SKM-1 (cell line): ENCODE measurements around the gene NBPF14.
"Not testable (repeated sequence)": the region's sequence is repeated elsewhere in the genome, so short reads cannot be mapped to it uniquely, and the experiment has no call there.

ENCODE experiments used
- DNase-seq: peaks from one replicate; lab custom pipeline; 2025; ENCODE audit not compliant: unreplicated experiment; lab: John Stamatoyannopoulos, UW

NBPF14 gene

GRCh38 chr1:148595911-148596310, at the start of gene NBPF14:
Gene NBPF14 (minus strand): TSS chr1:148596011. CDS start chr1:148595717, 294 bp downstream.
- DNase-seq: not testable (repeated sequence)

- DNase-seq: not testable (repeated sequence)
Observed at GRCh38 chr1:148625451-148625850, 29.6 kb upstream of the NBPF14 start.

- not testable (repeated sequence) for DNase-seq
Observed at GRCh38 chr1:148618216-148618615, 22.4 kb upstream of the NBPF14 start.

- DNase-seq: not testable (repeated sequence)
Observed at GRCh38 chr1:148605266-148605665, 9.5 kb upstream of the NBPF14 start.

GRCh38 chr1:148595360-148595759, 451 bp downstream of the NBPF14 start:
- DNase-seq: not testable (repeated sequence)

GRCh38 chr1:148591098-148591497, 4.7 kb downstream of the NBPF14 start:
- DNase-seq: not testable (repeated sequence)

- DNase-seq: not testable (repeated sequence)
Observed at GRCh38 chr1:148532158-148532557, 63.7 kb downstream of the NBPF14 start.

- DNase-seq: not testable (repeated sequence)
Observed at GRCh38 chr1:148529101-148529567, 66.7 kb downstream of the NBPF14 start.

GRCh38 chr1:148528591-148528990, 67.2 kb downstream of the NBPF14 start:
- DNase-seq: not testable (repeated sequence)

- DNase-seq: not testable (repeated sequence)
Observed at GRCh38 chr1:148526587-148526986, 69.2 kb downstream of the NBPF14 start.

- not testable (repeated sequence) for DNase-seq
Observed at GRCh38 chr1:148523205-148524144, 72.3 kb downstream of the NBPF14 start.

GRCh38 chr1:148522561-148523204, 73.1 kb downstream of the NBPF14 start:
- peak; percentile 93 for DNase-seq

GRCh38 chr1:148522072-148522471, 73.7 kb downstream of the NBPF14 start:
- DNase-seq: peak; percentile 51

- not testable (repeated sequence) for DNase-seq
Observed at GRCh38 chr1:148514310-148514709, 81.5 kb downstream of the NBPF14 start.

GRCh38 chr1:148512571-148513184, 83.1 kb downstream of the NBPF14 start:
- DNase-seq: not testable (repeated sequence)

- not testable (repeated sequence) for DNase-seq
Observed at GRCh38 chr1:148493933-148494332, 101.9 kb downstream of the NBPF14 start.

- DNase-seq: not testable (repeated sequence)
Observed at GRCh38 chr1:148483029-148483428, 112.8 kb downstream of the NBPF14 start, which contains the start of gene PPIAL4G. Gene PPIAL4G (minus strand): TSS chr1:148483302. CDS start chr1:148483252, 50 bp downstream.
